CD4-positive, alpha-beta memory T cell (primary cell): ENCODE results near the gene SUCNR1. TPM values are rescaled to one million over a fixed set of nuclear protein-coding genes. Genes with fewer than 3 reads are reported as not detected.

Source experiments
- CTCF ChIA-PET: fragments of 350-600 bp; sonication (Branson Sonifier 250); formaldehyde crosslinking; loops from one replicate; lab custom pipeline; 2021; ENCODE audit warnings: inconsistent platforms; ENCODE audit not compliant: partially characterized antibody; lab: Charles Lee
- POLR2A ChIA-PET: fragments of 350-600 bp; sonication (Branson Sonifier 250); formaldehyde crosslinking; loops from one replicate; lab custom pipeline; 2021; ENCODE audit not compliant: partially characterized antibody; lab: Charles Lee
- DNase-seq, 5 donors: peaks; one replicate each; pipeline versions ENCODE4 v3.0.0 to v3.0.0-alpha.2; 2020 to 2022; ENCODE audit warnings: mixed read lengths in 1 of 5
- H3K27ac ChIP-seq: one replicate; pipeline ENCODE4 v1.7.0; 2013; ENCODE audit warnings: low read depth, low read length
- H3K27me3 ChIP-seq: 2 replicates; pipeline ENCODE4 v1.7.0; 2013; ENCODE audit warnings: mild to moderate bottlenecking, low read length, moderate library complexity; ENCODE audit not compliant: insufficient read depth
- H3K36me3 ChIP-seq: 2 replicates; pipeline ENCODE4 v1.7.0; 2013; ENCODE audit warnings: mild to moderate bottlenecking, low read length, moderate library complexity; ENCODE audit not compliant: insufficient read depth
- H3K4me1 ChIP-seq: 2 replicates; pipeline ENCODE4 v1.7.0; 2013; ENCODE audit warnings: mild to moderate bottlenecking, low read length, moderate library complexity; ENCODE audit not compliant: insufficient read depth
- H3K4me3 ChIP-seq, 2 donors: one replicate each; pipeline ENCODE4 v1.7.0; 2013; ENCODE audit warnings: low read length in 2 of 2, mild to moderate bottlenecking in 1 of 2
- H3K9me3 ChIP-seq, 2 donors: one replicate each; pipeline ENCODE4 v1.7.0; 2013; ENCODE audit warnings: low read length in 2 of 2, control low read depth in 1 of 2; ENCODE audit not compliant: control insufficient read depth in 1 of 2
- H3K27ac Mint-ChIP-seq, 7 donors: one replicate each; pipeline ENCODE4 v1.8.0; 2020 to 2021; ENCODE audit warnings: mixed read lengths in 7 of 7, mild to moderate bottlenecking in 6 of 7, inconsistent platforms in 3 of 7, moderate library complexity in 3 of 7
- H3K27me3 Mint-ChIP-seq, 2 donors: one replicate each; pipeline ENCODE4 v1.8.0; 2020 to 2021; ENCODE audit warnings: mixed read lengths in 2 of 2
- H3K36me3 Mint-ChIP-seq, 2 donors: one replicate each; pipeline ENCODE4 v1.8.0; 2020 to 2021; ENCODE audit warnings: mixed read lengths in 2 of 2, inconsistent platforms in 1 of 2, mild to moderate bottlenecking in 1 of 2
- H3K4me1 Mint-ChIP-seq, 4 donors: one replicate each; pipeline ENCODE4 v1.8.0; 2020 to 2021; ENCODE audit warnings: mixed read lengths in 4 of 4, mild to moderate bottlenecking in 1 of 4
- H3K4me3 Mint-ChIP-seq, 8 donors: one replicate each; pipeline ENCODE4 v1.8.0; 2020 to 2021; ENCODE audit warnings: mixed read lengths in 8 of 8, mild to moderate bottlenecking in 7 of 8, moderate library complexity in 6 of 8, inconsistent platforms in 3 of 8
- H3K9me3 Mint-ChIP-seq, 8 donors: one replicate each; pipeline ENCODE4 v1.8.0; 2020 to 2021; ENCODE audit warnings: mixed read lengths in 8 of 8, mild to moderate bottlenecking in 5 of 8, inconsistent platforms in 3 of 8, moderate library complexity in 1 of 8
- intact Hi-C: fragments of 100-400 bp; cut with micrococcal nuclease; formaldehyde crosslinking; loops from one replicate; pipeline ENCODE4 v1.15.1; 2023
- polyA plus RNA-seq, 2 donors: library from polyadenylated mRNA; unstranded; fragments of 300-500 nt; fragmentation: Illumina TruSeq; gene quantifications; one replicate each; pipeline ENCODE4 v1.2.3, GENCODE V29; 2021
- total RNA-seq, 2 experiments: library from RNA; stranded (reverse); gene quantifications; one replicate each; pipeline ENCODE4 v1.2.3, GENCODE V29; 2021

SUCNR1 gene
- total and polyA plus RNA-seq, 4 experiments from 2014 or later: 0.14 to 0.15 TPM; not detected in 2

- intact Hi-C loops: no loop called here
- Mint-ChIP-seq H3K36me3 (no peaks in the 10 kb centered on the region), H3K27me3 (peaks cover 1 to 10% of the 10 kb centered on the region in 2 donors), H3K9me3 (no peaks in the 10 kb centered on the region), H3K4me1 (no peaks in the 10 kb centered on the region), H3K4me3 (no peak overlapping the region), H3K27ac (no peak overlapping the region)
- Histone ChIP-seq H3K4me1 (no peaks in the 10 kb centered on the region), H3K9me3 (no peaks in the 10 kb centered on the region), H3K36me3 (no peaks in the 10 kb centered on the region), H3K27ac (no peak overlapping the region), H3K27me3 (no peaks in the 10 kb centered on the region), H3K4me3 (no peak overlapping the region)
- CTCF ChIA-PET: no interaction called here
- POLR2A ChIA-PET: no interaction called here
- DNase-seq: no peak
Measured at GRCh38 chr3:151859233-151859673, 14.2 kb upstream of the SUCNR1 start.

GRCh38 chr3:151859905-151860304, 13.5 kb upstream of the SUCNR1 start:
- CTCF ChIA-PET: interaction anchor here (0.9 kb wide), 1 partner anchor 393 kb away, joined by 3 read pairs; no protein-coding TSS in a partner anchor
- H3K27me3 Mint-ChIP-seq: peaks cover 1 to 10% of the 10 kb centered on the region in 2 donors

GRCh38 chr3:151863611-151864010, 9.8 kb upstream of the SUCNR1 start:
- CTCF ChIA-PET: interaction anchor here (1.2 kb wide), 1 partner anchor 8 kb away, joined by 4 read pairs; no protein-coding TSS in a partner anchor
- H3K36me3 Mint-ChIP-seq: no peaks in the 10 kb centered on the region
- intact Hi-C loops: no loop called here
- Histone ChIP-seq H3K27me3 (no peaks in the 10 kb centered on the region), H3K4me3 (no peak overlapping the region), H3K4me1 (no peaks in the 10 kb centered on the region), H3K9me3 (no peaks in the 10 kb centered on the region), H3K36me3 (no peaks in the 10 kb centered on the region), H3K27ac (no peak overlapping the region)
- no peaks in the 10 kb centered on the region for H3K4me1 Mint-ChIP-seq
- H3K27me3 Mint-ChIP-seq: peaks cover 1% of the 10 kb centered on the region in 2 donors
- H3K27ac Mint-ChIP-seq: no peak overlapping the region
- no peak for DNase-seq
- POLR2A ChIA-PET: no interaction called here
- H3K4me3 Mint-ChIP-seq: no peak overlapping the region
- H3K9me3 Mint-ChIP-seq: no peaks in the 10 kb centered on the region

More at GRCh38 chr3:151859905-151860304, 13.5 kb upstream of the SUCNR1 start:
- Histone ChIP-seq H3K4me3 (no peak overlapping the region), H3K27me3 (no peaks in the 10 kb centered on the region), H3K4me1 (no peaks in the 10 kb centered on the region), H3K9me3 (no peaks in the 10 kb centered on the region), H3K36me3 (no peaks in the 10 kb centered on the region), H3K27ac (no peak overlapping the region)
- H3K9me3 Mint-ChIP-seq: no peaks in the 10 kb centered on the region
- H3K4me3 Mint-ChIP-seq: no peak overlapping the region
- POLR2A ChIA-PET: no interaction called here
- H3K36me3 Mint-ChIP-seq: no peaks in the 10 kb centered on the region
- intact Hi-C loops: no loop called here
- DNase-seq: no peak
- H3K27ac Mint-ChIP-seq: no peak overlapping the region
- no peaks in the 10 kb centered on the region for H3K4me1 Mint-ChIP-seq

GRCh38 chr3:151864423-151865101, 8.9 kb upstream of the SUCNR1 start:
- Mint-ChIP-seq H3K27ac (no peak overlapping the region), H3K36me3 (no peaks in the 10 kb centered on the region), H3K9me3 (no peaks in the 10 kb centered on the region), H3K4me1 (no peaks in the 10 kb centered on the region), H3K27me3 (peaks cover 1% of the 10 kb centered on the region in 2 donors), H3K4me3 (no peak overlapping the region)
- Histone ChIP-seq H3K4me3 (no peak overlapping the region), H3K27me3 (no peaks in the 10 kb centered on the region), H3K27ac (no peak overlapping the region), H3K9me3 (no peaks in the 10 kb centered on the region), H3K4me1 (no peaks in the 10 kb centered on the region), H3K36me3 (no peaks in the 10 kb centered on the region)
- CTCF ChIA-PET: no interaction called here
- no peak for DNase-seq
- intact Hi-C loops: no loop called here
- POLR2A ChIA-PET: no interaction called here

- intact Hi-C loops: no loop called here
- H3K4me1 ChIP-seq: no peaks in the 10 kb centered on the region
- CTCF ChIA-PET: no interaction called here
- Mint-ChIP-seq H3K27ac (no peak overlapping the region), H3K4me1 (peaks cover 4 to 6% (median 5%) of the 10 kb centered on the region in 4 donors), H3K36me3 (no peaks in the 10 kb centered on the region), H3K9me3 (no peaks in the 10 kb centered on the region), H3K4me3 (no peak overlapping the region), H3K27me3 (peaks cover 1% of the 10 kb centered on the region in 2 donors)
- no peak overlapping the region for H3K4me3 ChIP-seq
- no peaks in the 10 kb centered on the region for H3K9me3 ChIP-seq
- no peak overlapping the region for H3K27ac ChIP-seq
- POLR2A ChIA-PET: no interaction called here
- H3K27me3 ChIP-seq: no peaks in the 10 kb centered on the region
- H3K36me3 ChIP-seq: no peaks in the 10 kb centered on the region
- no peak for DNase-seq
Measured at GRCh38 chr3:151866711-151867410, 6.6 kb upstream of the SUCNR1 start.

GRCh38 chr3:151867666-151868065, 5.8 kb upstream of the SUCNR1 start:
- ChIA-PET CTCF (no interaction called here), POLR2A (no interaction called here)
- H3K4me1 Mint-ChIP-seq: peaks cover 4 to 7% (median 5%) of the 10 kb centered on the region in 4 donors
- Histone ChIP-seq H3K4me1 (no peaks in the 10 kb centered on the region), H3K4me3 (no peak overlapping the region), H3K27me3 (no peaks in the 10 kb centered on the region), H3K36me3 (no peaks in the 10 kb centered on the region), H3K9me3 (no peaks in the 10 kb centered on the region), H3K27ac (no peak overlapping the region)
- H3K27me3 Mint-ChIP-seq: peaks cover under 1 to 1% of the 10 kb centered on the region in 2 donors
- no peak overlapping the region for H3K4me3 Mint-ChIP-seq
- DNase-seq: no peak
- intact Hi-C loops: no loop called here
- H3K9me3 Mint-ChIP-seq: no peaks in the 10 kb centered on the region
- no peaks in the 10 kb centered on the region for H3K36me3 Mint-ChIP-seq
- H3K27ac Mint-ChIP-seq: no peak overlapping the region

- ChIA-PET POLR2A (no interaction called here), CTCF (no interaction called here)
- no peaks in the 10 kb centered on the region for H3K9me3 Mint-ChIP-seq
Measured at GRCh38 chr3:151869181-151869580, 4.3 kb upstream of the SUCNR1 start.

More at GRCh38 chr3:151869181-151869580, 4.3 kb upstream of the SUCNR1 start:
- Histone ChIP-seq H3K36me3 (no peaks in the 10 kb centered on the region), H3K27ac (no peak overlapping the region), H3K9me3 (no peaks in the 10 kb centered on the region), H3K4me1 (no peaks in the 10 kb centered on the region), H3K27me3 (no peaks in the 10 kb centered on the region), H3K4me3 (no peak overlapping the region)
- no peak for DNase-seq
- H3K4me3 Mint-ChIP-seq: no peak overlapping the region
- peaks cover 4 to 7% (median 5%) of the 10 kb centered on the region in 4 donors for H3K4me1 Mint-ChIP-seq
- intact Hi-C loops: no loop called here
- no peak overlapping the region for H3K27ac Mint-ChIP-seq
- peaks cover 0 to 1% of the 10 kb centered on the region in 2 donors for H3K27me3 Mint-ChIP-seq
- H3K36me3 Mint-ChIP-seq: no peaks in the 10 kb centered on the region
